ENCODE results near the gene HTRA3. TPM values are rescaled to one million over a fixed set of nuclear protein-coding genes. Genes with fewer than 3 reads are reported as not detected.
"Not testable (repeated sequence)": the region's sequence is repeated elsewhere in the genome, so short reads cannot be mapped to it uniquely, and the experiment has no call there.

HTRA3 gene
- total RNA-seq, 2 experiments from 2014 or later, result not detected

GRCh38 chr4:8343262-8343966, 73.9 kb downstream of the HTRA3 start:
- ChIA-PET POLR2A (no interaction called here), CTCF (no interaction called here)
- no peak for DNase-seq
- no peaks in the 10 kb centered on the region for H3K36me3 Mint-ChIP-seq (ENCODE audit: low read depth)
- no peak for ATAC-seq
- H3K4me3 Mint-ChIP-seq, result no peak overlapping the region
- no peak overlapping the region for H3K27ac Mint-ChIP-seq
- H3K4me1 Mint-ChIP-seq, result no peaks in the 10 kb centered on the region
- H3K9me3 Mint-ChIP-seq (ENCODE audit: low read depth), result no peaks in the 10 kb centered on the region
- peaks cover 3% of the 10 kb centered on the region for H3K27me3 Mint-ChIP-seq
- intact Hi-C loops (cut with DNase I, micrococcal nuclease), result no loop called here

GRCh38 chr4:8343967-8344331, 74.4 kb downstream of the HTRA3 start:
- Mint-ChIP-seq H3K36me3 (ENCODE audit: low read depth) (no peaks in the 10 kb centered on the region), H3K9me3 (ENCODE audit: low read depth) (no peaks in the 10 kb centered on the region), H3K27ac (no peak overlapping the region), H3K4me3 (no peak overlapping the region), H3K27me3 (peaks cover 3% of the 10 kb centered on the region), H3K4me1 (no peaks in the 10 kb centered on the region)
- POLR2A ChIA-PET, result no interaction called here
- ATAC-seq, result no peak
- DNase-seq, result no peak
- intact Hi-C loops (cut with DNase I, micrococcal nuclease), result no loop called here
- CTCF ChIA-PET, result no interaction called here

GRCh38 chr4:8344377-8344776, 74.8 kb downstream of the HTRA3 start:
- ChIA-PET CTCF (no interaction called here), POLR2A (no interaction called here)
- ATAC-seq (no peak), DNase-seq (no peak)
- Mint-ChIP-seq H3K27me3 (no peaks in the 10 kb centered on the region), H3K4me1 (no peaks in the 10 kb centered on the region), H3K9me3 (ENCODE audit: low read depth) (no peaks in the 10 kb centered on the region), H3K36me3 (ENCODE audit: low read depth) (no peaks in the 10 kb centered on the region), H3K27ac (no peak overlapping the region), H3K4me3 (no peak overlapping the region)
- intact Hi-C loops (cut with DNase I, micrococcal nuclease), result no loop called here

DNA sequence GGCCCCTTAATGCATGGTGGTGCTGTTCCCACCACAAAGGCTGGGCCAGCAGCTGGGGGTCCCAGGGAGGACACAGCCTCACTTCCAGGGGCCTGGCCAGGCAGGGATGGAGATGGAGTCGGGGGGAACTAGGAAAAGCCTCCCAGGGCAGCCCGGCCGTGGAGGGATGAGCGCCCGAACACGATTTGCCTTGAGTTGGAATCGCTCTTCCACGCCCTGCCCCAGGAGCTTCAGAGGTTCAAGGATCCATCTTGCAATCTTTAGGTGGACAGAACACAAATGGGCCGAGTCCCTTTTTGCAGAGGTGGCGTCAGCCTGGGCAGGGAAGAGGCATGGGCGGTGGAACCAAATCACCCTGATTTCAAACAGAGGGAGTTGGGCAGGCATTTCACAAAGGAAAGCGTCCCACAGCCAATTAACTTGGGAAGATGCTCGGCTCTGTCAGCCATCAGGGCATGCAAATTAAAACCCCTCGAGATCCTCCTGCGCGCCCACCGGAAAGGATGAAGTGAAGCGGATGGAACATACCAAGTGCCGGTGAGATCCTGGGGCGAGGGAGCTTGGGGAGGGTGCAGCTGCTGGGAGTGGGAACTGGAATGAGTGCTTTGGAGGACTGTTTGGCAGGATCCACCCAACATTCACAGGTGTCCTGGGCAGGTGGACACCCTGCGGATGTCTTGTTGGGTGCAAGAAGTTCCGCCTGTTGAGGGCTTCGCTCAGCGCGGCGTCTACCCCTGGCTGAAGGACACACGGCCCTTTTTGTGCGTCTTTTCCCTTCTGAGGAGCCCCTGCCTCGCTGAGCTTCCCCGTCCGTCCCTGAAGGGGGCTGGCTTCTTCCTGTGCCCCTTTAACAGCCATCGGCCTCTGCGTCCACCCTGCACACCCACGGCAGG, 75.7 kb downstream of the HTRA3 start:
- ATAC-seq (no peak), DNase-seq (no peak)
- Mint-ChIP-seq H3K36me3 (ENCODE audit: low read depth) (no peaks in the 10 kb centered on the region), H3K4me1 (no peaks in the 10 kb centered on the region), H3K4me3 (no peak overlapping the region), H3K27ac (no peak overlapping the region), H3K27me3 (no peaks in the 10 kb centered on the region), H3K9me3 (ENCODE audit: low read depth) (no peaks in the 10 kb centered on the region)
- CTCF ChIA-PET, result interaction anchor here (0.6 to 1.0 kb wide), 2 partner anchors 14 to 103 kb away, joined by 3 to 4 read pairs; no protein-coding TSS in a partner anchor
- intact Hi-C loops (cut with DNase I, micrococcal nuclease), result no loop called here
- POLR2A ChIA-PET, result no interaction called here

- H3K36me3 Mint-ChIP-seq (ENCODE audit: low read depth), result no peaks in the 10 kb centered on the region
- no peaks in the 10 kb centered on the region for H3K9me3 Mint-ChIP-seq (ENCODE audit: low read depth)
- no peak for DNase-seq
- no peaks in the 10 kb centered on the region for H3K4me1 Mint-ChIP-seq
- no peak overlapping the region for H3K27ac Mint-ChIP-seq
- H3K27me3 Mint-ChIP-seq, result no peaks in the 10 kb centered on the region
- H3K4me3 Mint-ChIP-seq, result no peak overlapping the region
- CTCF ChIA-PET, result interaction anchor here (1.0 kb wide), 1 partner anchor 104 kb away, joined by 4 read pairs; no protein-coding TSS in a partner anchor
- ATAC-seq, result no peak
- intact Hi-C loops (cut with DNase I, micrococcal nuclease), result no loop called here
- POLR2A ChIA-PET, result no interaction called here
These were observed 76.6 kb downstream of the HTRA3 start for GRCh38 chr4:8345946-8346814.

GRCh38 chr4:8346838-8347605, 77.5 kb downstream of the HTRA3 start:
- POLR2A ChIA-PET, result no interaction called here
- Mint-ChIP-seq H3K9me3 (ENCODE audit: low read depth) (no peaks in the 10 kb centered on the region), H3K27ac (no peak overlapping the region), H3K36me3 (ENCODE audit: low read depth) (no peaks in the 10 kb centered on the region), H3K4me3 (no peak overlapping the region), H3K27me3 (no peaks in the 10 kb centered on the region), H3K4me1 (no peaks in the 10 kb centered on the region)
- no peak for DNase-seq
- intact Hi-C loops (cut with DNase I, micrococcal nuclease), result no loop called here
- CTCF ChIA-PET, result no interaction called here
- ATAC-seq, result no peak

DNA sequence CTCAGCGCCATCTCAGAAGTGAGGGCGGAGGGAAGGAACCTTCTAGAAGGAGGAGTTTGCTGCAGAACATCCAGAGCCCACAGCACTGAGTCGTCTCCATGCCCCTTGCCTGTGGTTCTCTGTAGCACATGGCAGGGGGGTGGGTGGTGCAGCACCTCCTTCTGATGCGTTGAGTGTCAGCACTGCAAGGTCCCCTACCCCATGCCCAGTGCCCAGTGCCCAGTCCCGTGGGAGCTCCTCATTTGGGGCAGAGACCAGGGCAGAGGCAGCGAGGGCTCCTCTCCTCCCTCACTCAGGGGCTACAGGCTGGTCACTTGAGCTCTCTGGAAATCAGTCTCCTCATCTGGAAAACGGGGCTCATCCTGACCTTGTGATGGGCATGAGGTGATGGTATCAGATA, 78.1 kb downstream of the HTRA3 start:
- ChIA-PET CTCF (no interaction called here), POLR2A (no interaction called here)
- Mint-ChIP-seq H3K27me3 (no peaks in the 10 kb centered on the region), H3K4me3 (no peak overlapping the region), H3K4me1 (no peaks in the 10 kb centered on the region), H3K9me3 (ENCODE audit: low read depth) (no peaks in the 10 kb centered on the region), H3K27ac (no peak overlapping the region), H3K36me3 (ENCODE audit: low read depth) (no peaks in the 10 kb centered on the region)
- intact Hi-C loops (cut with DNase I, micrococcal nuclease), result no loop called here
- DNase-seq (no peak), ATAC-seq (no peak)

- ChIA-PET CTCF (no interaction called here), POLR2A (no interaction called here)
- intact Hi-C loops (cut with DNase I, micrococcal nuclease), result no loop called here
- no peaks in the 10 kb centered on the region for H3K27me3 Mint-ChIP-seq
- no peaks in the 10 kb centered on the region for H3K36me3 Mint-ChIP-seq (ENCODE audit: low read depth)
- no peaks in the 10 kb centered on the region for H3K4me1 Mint-ChIP-seq
- ATAC-seq (no peak), DNase-seq (no peak)
- no peaks in the 10 kb centered on the region for H3K9me3 Mint-ChIP-seq (ENCODE audit: low read depth)
- H3K4me3 Mint-ChIP-seq, result no peak overlapping the region
- no peak overlapping the region for H3K27ac Mint-ChIP-seq
These were observed 78.5 kb downstream of the HTRA3 start for GRCh38 chr4:8348071-8348470.

GRCh38 chr4:8349236-8349635, 79.7 kb downstream of the HTRA3 start:
- H3K9me3 Mint-ChIP-seq (ENCODE audit: low read depth); H3K4me3 Mint-ChIP-seq; H3K27me3 Mint-ChIP-seq; H3K36me3 Mint-ChIP-seq (ENCODE audit: low read depth); H3K4me1 Mint-ChIP-seq; ATAC-seq; H3K27ac Mint-ChIP-seq; DNase-seq; POLR2A ChIA-PET; intact Hi-C loops (cut with DNase I, micrococcal nuclease): not testable (repeated sequence)
- CTCF ChIA-PET, result interaction anchor here (0.8 kb wide), 1 partner anchor 107 kb away, joined by 3 read pairs; no protein-coding TSS in a partner anchor

GRCh38 chr4:8349664-8350236, 80.2 kb downstream of the HTRA3 start:
- H3K36me3 Mint-ChIP-seq (ENCODE audit: low read depth), result no peaks in the 10 kb centered on the region
- POLR2A ChIA-PET, result no interaction called here
- H3K4me1 Mint-ChIP-seq, result no peaks in the 10 kb centered on the region
- no peak overlapping the region for H3K4me3 Mint-ChIP-seq
- CTCF ChIA-PET, result interaction anchor here (0.8 kb wide), 1 partner anchor 108 kb away, joined by 3 read pairs; no protein-coding TSS in a partner anchor
- ATAC-seq, result no peak
- intact Hi-C loops (cut with DNase I, micrococcal nuclease), result no loop called here
- no peaks in the 10 kb centered on the region for H3K9me3 Mint-ChIP-seq (ENCODE audit: low read depth)
- DNase-seq, result no peak
- H3K27ac Mint-ChIP-seq, result no peak overlapping the region
- no peaks in the 10 kb centered on the region for H3K27me3 Mint-ChIP-seq

GRCh38 chr4:8350352-8350751, 80.8 kb downstream of the HTRA3 start:
- Mint-ChIP-seq H3K27ac (no peak overlapping the region), H3K4me3 (no peak overlapping the region), H3K36me3 (ENCODE audit: low read depth) (no peaks in the 10 kb centered on the region), H3K27me3 (no peaks in the 10 kb centered on the region), H3K9me3 (ENCODE audit: low read depth) (no peaks in the 10 kb centered on the region), H3K4me1 (no peaks in the 10 kb centered on the region)
- CTCF ChIA-PET, result no interaction called here
- intact Hi-C loops (cut with DNase I, micrococcal nuclease), result no loop called here
- POLR2A ChIA-PET, result no interaction called here
- ATAC-seq (no peak), DNase-seq (no peak)

Data from activated CD4-positive, alpha-beta T cell treated with anti-CD3 and anti-CD28 coated beads for 36 hours (primary cell).